AG04449 (cell line): ENCODE measurements around the gene C10orf95.

Experiments used
- CTCF ChIA-PET: fragments of 350-600 bp; formaldehyde crosslinking; extraction: SDS; loops from one replicate; lab custom pipeline; 2021; ENCODE audit warnings: antibody characterized with exemption; lab: Yijun Ruan, JAX
- POLR2A ChIA-PET: fragments of 400-600, 350-600 bp; formaldehyde crosslinking; extraction: SDS; loops from one replicate; lab custom pipeline; 2020; ENCODE audit warnings: antibody characterized with exemption, inconsistent platforms; lab: Yijun Ruan, JAX
- DNase-seq: peaks from one replicate; pipeline ENCODE4 v3.0.0-alpha.2; 2010; ENCODE audit warnings: low read depth, low spot score
- H3K4me3 ChIP-seq: 2 replicates; pipeline ENCODE4 v1.5.1; 2011; ENCODE audit warnings: low read depth, mild to moderate bottlenecking, control low read depth, low read length
- CTCF ChIP-seq: IDR thresholded peaks from one replicate; pipeline ENCODE4 v1.5.1; 2011; ENCODE audit warnings: mild to moderate bottlenecking, moderate library complexity, low read length, control low read depth, inconsistent platforms; ENCODE audit not compliant: insufficient read depth; ENCODE audit errors: missing control alignments

Gene C10orf95

DNA sequence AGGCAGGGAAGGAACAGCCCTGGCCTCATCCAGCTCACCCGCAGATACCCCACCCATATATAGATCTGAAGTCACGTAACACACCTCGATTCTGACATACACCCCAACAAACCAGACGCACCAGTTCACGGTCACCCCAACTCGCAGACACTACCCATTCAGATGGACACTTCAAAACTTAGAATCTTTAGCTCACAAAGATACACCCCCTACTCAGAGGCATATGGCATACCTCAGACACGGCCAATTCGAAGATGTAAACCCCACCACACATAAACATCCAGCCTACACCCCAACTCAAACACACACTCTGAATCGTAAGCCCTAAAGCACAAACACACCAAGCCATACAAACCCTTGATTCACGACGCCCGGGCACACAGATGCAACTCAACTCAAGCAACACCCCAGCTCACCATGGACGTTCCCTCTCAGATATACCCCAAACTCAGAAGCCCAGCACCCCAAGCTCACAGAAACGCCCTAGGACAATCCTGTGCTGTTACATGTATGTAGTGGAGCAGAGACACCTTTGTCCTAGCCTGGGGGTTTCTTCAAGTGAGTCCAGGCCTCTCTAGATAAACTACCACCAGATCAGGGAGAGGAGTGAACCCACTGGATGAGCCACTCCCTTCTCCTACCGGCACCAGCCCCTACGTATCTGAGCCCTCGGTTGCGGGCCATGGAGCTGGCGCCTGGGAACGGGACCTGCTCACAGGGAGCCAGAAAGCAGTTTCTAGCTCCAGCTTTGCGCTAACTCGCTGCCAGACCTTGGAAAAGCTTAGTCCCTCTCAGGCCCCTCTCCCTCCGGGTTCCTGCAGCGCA is 41.5 kb downstream of the C10orf95 start:
- peak overlapping the region; percentile 46 for H3K4me3 ChIP-seq
- DNase-seq: no peak
- POLR2A ChIA-PET: no interaction called here

DNA sequence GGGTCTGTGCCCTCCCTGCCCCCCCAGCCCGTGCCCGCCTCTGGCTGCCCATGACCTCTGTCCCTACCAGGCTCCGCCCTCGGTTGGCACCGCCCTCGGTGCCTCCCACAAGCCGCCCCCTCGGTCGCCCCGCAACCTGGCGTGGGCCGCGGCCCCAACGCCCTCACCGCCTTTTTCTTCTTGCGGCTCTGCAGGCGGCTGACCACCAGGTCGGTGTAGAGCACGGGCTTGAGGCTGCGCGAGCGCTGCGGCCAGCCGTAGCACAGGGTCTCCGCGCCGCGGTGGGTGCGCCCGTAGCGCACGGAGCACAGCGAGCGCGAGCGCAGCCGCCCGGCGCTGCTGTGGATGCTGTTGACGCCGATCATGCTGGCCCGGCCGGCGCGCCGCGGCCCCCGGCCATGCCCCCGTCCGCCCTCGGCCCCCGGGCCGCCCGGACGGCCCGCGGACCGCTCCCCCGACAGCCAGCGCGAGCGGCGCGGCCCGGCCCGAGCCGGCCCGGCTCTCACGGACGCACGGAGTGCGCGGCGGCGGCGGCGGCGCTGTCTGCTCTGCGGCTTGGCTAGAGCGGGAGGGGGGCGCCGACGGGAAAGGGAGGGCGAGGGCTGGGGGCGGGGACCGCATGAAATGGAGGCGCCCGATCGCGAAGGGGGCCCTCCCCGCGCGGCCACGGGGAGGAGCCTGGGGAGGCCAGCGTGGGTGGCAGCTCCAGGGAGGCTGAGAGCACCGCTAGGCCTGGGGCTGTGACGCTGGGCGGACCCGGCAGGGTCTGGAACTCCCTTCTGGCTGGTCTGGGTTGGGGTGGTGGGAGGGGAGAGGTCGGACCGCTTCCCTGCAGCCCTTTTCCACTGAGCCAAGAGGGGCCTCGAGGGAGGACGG is 42.4 kb downstream of the C10orf95 start:
- TF ChIP-seq CTCF: no peak
- POLR2A ChIA-PET: no interaction called here
- H3K4me3 ChIP-seq: peak overlapping the region; percentile 52
- no peak for DNase-seq
- CTCF ChIA-PET: interaction anchor here (2.8 to 10.3 kb wide), 3 partner anchors 11 to 178 kb away, joined by 8 to 161 read pairs (median 33); partner anchors contain the start of genes FBXL15 and NFKB2

More for the DNA sequence above, 41.5 kb downstream of the C10orf95 start:
- TF ChIP-seq CTCF: no peak
- CTCF ChIA-PET: interaction anchor here (0.6 to 10.3 kb wide), 5 partner anchors 12 to 191 kb away, joined by 3 to 161 read pairs (median 8); partner anchors contain the start of genes FBXL15 and NFKB2

GRCh38 chr10:102408131-102408727 is 43.1 kb downstream of the C10orf95 start:
- H3K4me3 ChIP-seq: peak overlapping the region; percentile 52
- no peak for DNase-seq
- ChIA-PET POLR2A (interaction anchor here (0.7 kb wide), 1 partner anchor 24 kb away, joined by 4 read pairs; the partner anchor contains the start of gene CUEDC2), CTCF (interaction anchor here (1.5 to 16.2 kb wide), 3 partner anchors 9 to 239 kb away, joined by 6 to 407 read pairs (median 8); partner anchors contain the start of gene ELOVL3)
- no peak for TF ChIP-seq CTCF

DNA sequence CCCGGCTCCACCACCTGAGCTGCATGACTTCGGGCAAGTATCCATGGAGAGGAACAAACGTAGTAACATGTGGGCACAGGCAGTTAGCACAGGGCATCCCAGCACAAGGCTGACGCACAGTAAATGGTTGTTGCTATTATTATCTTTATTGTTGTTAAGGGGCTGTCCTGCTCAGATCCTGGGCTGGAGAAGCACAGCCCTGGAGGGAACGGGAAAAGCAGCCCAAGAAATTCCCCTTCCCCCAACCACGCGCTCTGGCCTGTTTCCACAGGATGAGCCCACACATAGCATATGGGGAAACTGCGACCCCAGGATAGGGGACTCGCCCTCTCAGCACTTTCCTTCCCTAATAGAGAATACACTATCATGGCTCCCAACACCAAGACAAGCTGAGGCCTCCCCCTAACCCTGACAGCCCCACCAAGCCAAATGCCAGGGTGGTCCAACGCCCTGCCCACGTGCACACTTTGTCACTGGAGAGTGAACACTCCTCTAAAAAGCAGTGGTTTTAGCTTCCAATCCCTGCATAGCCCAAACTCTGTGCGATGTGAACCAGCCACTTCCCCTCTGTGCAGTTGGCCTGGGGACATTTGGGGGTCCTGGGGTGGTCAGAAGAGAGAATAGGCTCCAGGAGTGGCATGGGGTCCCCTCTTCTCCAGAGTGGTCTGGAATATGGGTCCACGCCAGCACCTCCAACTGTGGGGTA is 43.8 kb downstream of the C10orf95 start:
- ChIA-PET CTCF (interaction anchor here (1.5 to 16.2 kb wide), 4 partner anchors 8 to 238 kb away, joined by 6 to 407 read pairs (median 8); partner anchors contain the start of gene ELOVL3), POLR2A (interaction anchor here (0.7 kb wide), 1 partner anchor 25 kb away, joined by 4 read pairs; the partner anchor contains the start of gene CUEDC2)
- TF ChIP-seq CTCF: no peak

GRCh38 chr10:102406815-102407214 is 44.5 kb downstream of the C10orf95 start:
- CTCF ChIA-PET: interaction anchor here (2.3 to 16.2 kb wide), 4 partner anchors 9 to 238 kb away, joined by 8 to 407 read pairs (median 8); partner anchors contain the start of gene ELOVL3
- no peak overlapping the region for H3K4me3 ChIP-seq
- no peak for TF ChIP-seq CTCF
- POLR2A ChIA-PET: interaction anchor here (0.7 to 1.1 kb wide), 2 partner anchors 14 to 250 kb away, joined by 3 to 4 read pairs; partner anchors contain the start of gene FBXL15
- no peak for DNase-seq

More for the DNA sequence above, 43.8 kb downstream of the C10orf95 start:
- no peak for DNase-seq
- H3K4me3 ChIP-seq: no peak overlapping the region
